Esophagus muscularis mucosa (tissue), 4 donors: ENCODE results near the gene ACCS. TPM values are rescaled to one million over a fixed set of nuclear protein-coding genes. Genes with fewer than 3 reads are reported as not detected.
A peak's percentile ranks its signal among the peaks of the same experiment; 100 is the strongest.

Experiments
- DNase-seq: peaks from one replicate; pipeline ENCODE4 v3.0.0-alpha.2; 2017; ENCODE audit errors: extremely low spot score
- H3K27ac ChIP-seq, 4 donors: fragments of 200-600 bp; sonication (generic); replicated peaks in 1 of 4; 1 replicate in 3 of 4; 2 replicates in 1 of 4; pipeline ENCODE4 v1.5.1; 2016 to 2019; ENCODE audit warnings: mild to moderate bottlenecking in 1 of 4
- H3K27me3 ChIP-seq, 4 donors: fragments of 200-600 bp; sonication (generic); one replicate each; pipeline versions ENCODE4 v1.5.1 to v1.6.0; 2016 to 2019
- H3K36me3 ChIP-seq, 4 donors: fragments of 200-600 bp; sonication (generic); one replicate each; pipeline ENCODE4 v1.5.1; 2016 to 2019
- H3K4me1 ChIP-seq, 4 donors: fragments of 200-600 bp; sonication (generic); one replicate each; pipeline ENCODE4 v1.5.1; 2016 to 2019
- H3K4me3 ChIP-seq, 4 donors: fragments of 200-600 bp; sonication (generic); 1 replicate in 2 of 4; 2 replicates in 2 of 4; pipeline ENCODE4 v1.5.1; 2016 to 2019; ENCODE audit warnings: mild to moderate bottlenecking in 4 of 4, moderate library complexity in 1 of 4
- H3K9me3 ChIP-seq, 4 donors: fragments of 200-600 bp; sonication (generic); 1 replicate in 3 of 4; 2 replicates in 1 of 4; pipeline ENCODE4 v1.5.1; 2016 to 2019
- EP300 ChIP-seq: sonication (generic); formaldehyde crosslinking; IDR thresholded peaks from one replicate; pipeline ENCODE4 v1.6.1; 2017; ENCODE audit warnings: antibody characterized with exemption
- POLR2A ChIP-seq: fragments of 450-650 bp; IDR thresholded peaks from one replicate; pipeline ENCODE4 v1.6.1; 2017; ENCODE audit warnings: antibody characterized with exemption, moderate library complexity, mild to moderate bottlenecking, low read depth
- POLR2AphosphoS5 ChIP-seq, 2 donors: sonication (generic); formaldehyde crosslinking; IDR thresholded peaks; one replicate each; pipeline ENCODE4 v1.6.1; 2017; ENCODE audit warnings: antibody characterized with exemption in 2 of 2
- WGBS: methylation state at CpG from one replicate; pipeline ENCODE4 v1.1.5; 2018; 5-methylcytosine and 5-hydroxymethylcytosine counted together
- intact Hi-C: fragments of 100-400 bp; cut with DNase I; formaldehyde crosslinking; loops from one replicate; pipeline ENCODE4 v1.15.1; 2023
- total RNA-seq, 4 donors: library from RNA; depleted of rRNA; stranded (reverse); fragments of >200 nt; gene quantifications; one replicate each; pipeline versions ENCODE4 v1.1.0 to v1.2.1, GENCODE V29; 2016
- TF ChIP-seq, protein P1 (sequence below), 3 experiments: fragments of 200-600 bp in 2 of 3; fragments of 450-650 bp in 1 of 3; sonication (generic) in 2 of 3; IDR thresholded peaks; one replicate each; pipeline ENCODE4 v1.5.1; 2017 to 2019; ENCODE audit warnings: antibody characterized with exemption in 3 of 3, mild to moderate bottlenecking in 2 of 3, moderate library complexity in 1 of 3

Gene ACCS, protein sequence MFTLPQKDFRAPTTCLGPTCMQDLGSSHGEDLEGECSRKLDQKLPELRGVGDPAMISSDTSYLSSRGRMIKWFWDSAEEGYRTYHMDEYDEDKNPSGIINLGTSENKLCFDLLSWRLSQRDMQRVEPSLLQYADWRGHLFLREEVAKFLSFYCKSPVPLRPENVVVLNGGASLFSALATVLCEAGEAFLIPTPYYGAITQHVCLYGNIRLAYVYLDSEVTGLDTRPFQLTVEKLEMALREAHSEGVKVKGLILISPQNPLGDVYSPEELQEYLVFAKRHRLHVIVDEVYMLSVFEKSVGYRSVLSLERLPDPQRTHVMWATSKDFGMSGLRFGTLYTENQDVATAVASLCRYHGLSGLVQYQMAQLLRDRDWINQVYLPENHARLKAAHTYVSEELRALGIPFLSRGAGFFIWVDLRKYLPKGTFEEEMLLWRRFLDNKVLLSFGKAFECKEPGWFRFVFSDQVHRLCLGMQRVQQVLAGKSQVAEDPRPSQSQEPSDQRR
- total RNA-seq, result 10 to 100 TPM in 2 of 4 donors, 1 to 10 TPM in 2; 8.0 to 19.1 (median 13.5) TPM

DNA sequence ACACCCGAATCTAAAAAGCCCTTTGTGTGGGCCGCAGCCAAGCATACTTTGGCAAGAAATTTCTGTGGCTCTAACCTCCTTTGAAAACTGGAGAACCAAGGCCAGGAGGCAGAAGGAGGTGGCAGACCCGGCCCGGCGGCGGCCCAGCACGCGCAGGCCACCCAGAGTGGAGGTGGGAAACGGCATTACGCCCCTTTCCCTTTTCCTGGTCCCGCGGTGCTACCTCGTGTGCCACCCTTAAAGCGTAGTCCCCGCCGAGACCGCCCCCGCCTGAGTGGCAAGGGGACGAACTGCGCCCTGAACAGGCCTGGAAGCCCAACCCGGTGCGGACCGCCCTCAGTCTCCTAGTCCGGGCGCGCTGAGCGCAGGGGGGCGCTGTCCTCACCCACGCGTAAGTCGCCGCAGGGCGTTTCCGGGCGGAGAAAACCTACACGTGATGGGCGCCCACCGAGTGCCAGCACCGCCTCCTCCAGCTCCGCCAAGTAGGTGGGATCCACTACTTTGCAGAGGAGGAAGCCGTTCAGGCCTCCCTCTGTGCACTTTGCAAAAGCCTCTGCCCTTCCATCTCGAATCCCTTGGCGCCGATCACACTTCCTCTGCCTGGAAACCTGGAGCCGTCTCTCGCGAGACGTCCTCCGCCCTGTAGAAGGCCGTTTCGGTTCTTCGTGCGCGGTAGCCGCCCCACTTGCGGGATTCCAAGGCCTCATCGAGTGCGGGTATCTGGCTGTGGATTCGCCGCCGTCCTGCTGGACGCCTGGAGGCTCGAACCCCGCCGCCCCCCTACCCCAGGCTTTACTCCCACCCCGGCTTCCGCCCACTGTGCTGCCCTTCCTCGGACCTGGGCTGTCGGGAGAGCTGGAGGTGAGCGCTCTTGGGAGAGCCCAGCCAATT lies at the start of gene ACCS:
ACCS (plus strand) TSS at position 430 of the 891 bp plus-strand sequence. CDS start 1,358 bp downstream, outside the sequence.
- TF ChIP-seq POLR2AphosphoS5 (IDR thresholded peaks at IDR 0.05) (peak; percentile 88 to 92), EP300 (no peak), POLR2A (no peak)
- TF ChIP-seq, protein P1, sequence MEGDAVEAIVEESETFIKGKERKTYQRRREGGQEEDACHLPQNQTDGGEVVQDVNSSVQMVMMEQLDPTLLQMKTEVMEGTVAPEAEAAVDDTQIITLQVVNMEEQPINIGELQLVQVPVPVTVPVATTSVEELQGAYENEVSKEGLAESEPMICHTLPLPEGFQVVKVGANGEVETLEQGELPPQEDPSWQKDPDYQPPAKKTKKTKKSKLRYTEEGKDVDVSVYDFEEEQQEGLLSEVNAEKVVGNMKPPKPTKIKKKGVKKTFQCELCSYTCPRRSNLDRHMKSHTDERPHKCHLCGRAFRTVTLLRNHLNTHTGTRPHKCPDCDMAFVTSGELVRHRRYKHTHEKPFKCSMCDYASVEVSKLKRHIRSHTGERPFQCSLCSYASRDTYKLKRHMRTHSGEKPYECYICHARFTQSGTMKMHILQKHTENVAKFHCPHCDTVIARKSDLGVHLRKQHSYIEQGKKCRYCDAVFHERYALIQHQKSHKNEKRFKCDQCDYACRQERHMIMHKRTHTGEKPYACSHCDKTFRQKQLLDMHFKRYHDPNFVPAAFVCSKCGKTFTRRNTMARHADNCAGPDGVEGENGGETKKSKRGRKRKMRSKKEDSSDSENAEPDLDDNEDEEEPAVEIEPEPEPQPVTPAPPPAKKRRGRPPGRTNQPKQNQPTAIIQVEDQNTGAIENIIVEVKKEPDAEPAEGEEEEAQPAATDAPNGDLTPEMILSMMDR (IDR thresholded peaks at IDR 0.05), result peak; percentile 73 to 84 (median 80)
- peak; percentile 99 for DNase-seq
- peak within 1 kb of the TSS; percentile 91 to 96 (median 94) for H3K27ac ChIP-seq
- peak within 1 kb of the TSS; percentile 68 to 91 (median 77) for H3K4me3 ChIP-seq
- intact Hi-C loops, result no loop called here
- H3K36me3 ChIP-seq, result peaks cover 0 to 14% (median 7%) of the 10 kb centered on the region in 4 donors
- no peaks in the 10 kb centered on the region for H3K9me3 ChIP-seq
- peaks cover 10 to 37% (median 22%) of the 10 kb centered on the region in 4 donors for H3K4me1 ChIP-seq
- WGBS, result 1% methylated on average over 31 of the region's 70 CpGs
- H3K27me3 ChIP-seq, result no peaks in the 10 kb centered on the region

DNA sequence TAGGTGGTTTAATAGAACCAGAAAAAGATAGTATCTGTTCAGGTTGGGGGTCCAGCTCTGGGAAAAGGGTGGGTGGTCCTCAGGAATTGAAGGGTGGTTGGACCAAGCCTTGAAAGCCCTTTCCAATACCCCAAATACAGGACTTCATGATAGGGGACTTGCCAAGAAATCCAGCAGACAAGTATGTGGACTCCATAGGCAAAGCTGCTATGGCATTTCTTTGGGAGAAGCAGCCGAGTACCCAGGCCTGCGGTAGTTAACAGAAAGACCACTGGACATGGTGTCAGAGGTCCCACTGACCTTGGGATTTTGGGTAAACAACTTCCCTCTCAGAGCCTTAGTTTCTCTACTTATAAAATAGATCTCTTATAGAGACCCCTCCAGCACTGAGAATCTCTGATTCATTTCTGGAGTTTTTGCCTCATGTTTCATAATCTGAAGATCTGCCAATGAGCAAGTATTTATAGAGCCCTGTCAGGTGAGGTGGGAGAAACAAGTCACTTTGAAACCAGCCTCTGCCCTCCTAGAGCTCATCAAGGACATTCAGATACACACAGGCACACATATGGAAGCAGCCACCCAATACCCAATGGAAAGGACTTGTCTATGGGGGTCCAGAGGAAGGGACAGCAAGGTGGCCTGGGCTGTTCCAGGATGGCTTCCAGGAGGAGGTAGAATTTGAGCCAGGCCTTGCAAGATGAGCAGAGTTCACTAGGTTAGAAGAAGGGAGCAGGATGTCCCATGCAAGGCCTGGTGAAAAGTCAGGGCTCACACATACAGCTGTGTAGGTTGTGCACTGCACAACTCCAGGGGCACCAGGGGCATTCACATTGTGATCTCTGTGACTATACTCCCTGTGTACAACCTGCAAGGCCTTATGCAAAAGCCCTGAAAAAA lies 49.3 kb upstream of the ACCS start:
- no peaks in the 10 kb centered on the region for H3K27me3 ChIP-seq
- peak overlapping the region; percentile 47 to 65 (median 56) for H3K27ac ChIP-seq
- H3K9me3 ChIP-seq, result no peaks in the 10 kb centered on the region
- 81% methylated on average over 2 of the region's 2 CpGs for WGBS
- TF ChIP-seq, protein P1 (IDR thresholded peaks at IDR 0.05), result no peak
- TF ChIP-seq POLR2AphosphoS5 (IDR thresholded peaks at IDR 0.05), result no peak
- TF ChIP-seq POLR2A, result no peak
- TF ChIP-seq EP300, result no peak
- intact Hi-C loops, result no loop called here
- H3K4me3 ChIP-seq, result no peak overlapping the region
- H3K4me1 ChIP-seq, result peaks cover 17 to 32% (median 29%) of the 10 kb centered on the region in 4 donors
- H3K36me3 ChIP-seq, result no peaks in the 10 kb centered on the region
- DNase-seq, result peak; percentile 83

DNA sequence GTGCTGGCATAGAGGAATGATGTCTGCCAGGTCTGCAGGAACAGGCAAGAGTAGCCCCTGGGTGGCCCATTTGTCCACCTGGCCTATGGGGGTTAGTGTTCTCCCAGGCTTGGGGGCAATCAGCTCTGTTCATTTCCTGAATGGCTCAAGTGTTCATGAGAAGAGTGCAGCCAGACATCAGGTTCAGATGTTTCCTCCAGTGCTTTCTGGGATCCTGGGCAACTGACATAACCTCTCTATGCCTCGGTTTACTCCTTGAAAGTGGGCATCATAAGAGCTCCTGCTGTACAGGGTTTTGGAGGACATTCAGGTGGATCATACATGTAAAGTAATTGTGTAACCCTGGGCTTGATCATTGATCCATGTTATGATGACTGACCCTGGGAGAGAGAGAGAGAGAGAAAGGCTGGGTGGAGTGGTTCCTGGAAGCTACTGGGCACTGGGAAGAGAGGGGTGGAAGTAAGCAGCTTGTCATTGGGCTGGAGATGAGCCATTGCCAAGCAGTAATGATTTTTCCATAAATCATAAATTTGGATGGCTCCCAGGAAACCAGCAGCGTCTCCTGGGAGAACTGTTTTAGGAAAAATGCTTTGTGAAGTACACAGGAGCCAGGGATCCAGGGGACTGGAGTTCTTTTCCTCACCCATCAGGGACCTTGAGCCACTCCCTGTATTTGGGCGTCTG lies 48.5 kb upstream of the ACCS start:
- no peak for TF ChIP-seq EP300
- TF ChIP-seq, protein P1 (IDR thresholded peaks at IDR 0.05), result no peak
- peak in 1 of 2 donors; percentile 50 for TF ChIP-seq POLR2AphosphoS5 (IDR thresholded peaks at IDR 0.05)
- no peak for TF ChIP-seq POLR2A
- WGBS, result 49% methylated on average over 3 of the region's 3 CpGs
- no peaks in the 10 kb centered on the region for H3K27me3 ChIP-seq
- H3K4me3 ChIP-seq, result no peak overlapping the region
- intact Hi-C loops, result no loop called here
- H3K27ac ChIP-seq, result peak overlapping the region; percentile 47 to 67 (median 62)
- H3K36me3 ChIP-seq, result no peaks in the 10 kb centered on the region
- peaks cover 17 to 32% (median 29%) of the 10 kb centered on the region in 4 donors for H3K4me1 ChIP-seq
- DNase-seq, result peak; percentile 81
- no peaks in the 10 kb centered on the region for H3K9me3 ChIP-seq

DNA sequence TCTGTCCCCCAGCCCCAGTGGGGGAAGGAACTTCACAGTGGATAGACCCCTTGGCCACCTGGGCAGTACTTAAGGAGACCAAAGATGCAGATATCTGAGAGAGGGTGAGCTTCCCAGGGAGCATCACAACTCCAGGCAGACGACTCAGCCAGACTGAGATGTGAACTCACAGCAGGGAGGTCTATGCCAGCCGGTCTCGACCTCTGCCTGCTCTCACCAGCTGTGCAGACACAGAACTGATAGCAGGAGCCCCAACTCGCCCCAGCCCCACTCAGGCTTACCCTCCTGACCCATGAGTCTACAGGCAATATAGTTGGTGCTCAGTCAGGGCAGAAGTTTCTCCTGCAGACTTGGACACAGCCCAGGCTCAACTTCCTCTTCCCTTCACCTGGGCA lies 47.9 kb upstream of the ACCS start:
- TF ChIP-seq POLR2AphosphoS5 (IDR thresholded peaks at IDR 0.05), result no peak
- TF ChIP-seq, protein P1 (IDR thresholded peaks at IDR 0.05), result no peak
- no peak for TF ChIP-seq POLR2A
- no peak for TF ChIP-seq EP300
- H3K27ac ChIP-seq, result peak overlapping the region; percentile 47 to 67 (median 62)

More for the DNA sequence above, 47.9 kb upstream of the ACCS start:
- WGBS, result 83% methylated on average over 1 of the region's 4 CpGs
- DNase-seq, result peak; percentile 91
- Histone ChIP-seq H3K36me3 (no peaks in the 10 kb centered on the region), H3K9me3 (no peaks in the 10 kb centered on the region), H3K27me3 (no peaks in the 10 kb centered on the region), H3K4me3 (no peak overlapping the region), H3K4me1 (peaks cover 17 to 32% (median 29%) of the 10 kb centered on the region in 4 donors)
- intact Hi-C loops, result no loop called here
